ENCODE data around the gene OPCML. TPM values are rescaled to one million over a fixed set of nuclear protein-coding genes. Genes with fewer than 3 reads are reported as not detected.

OPCML gene
- total and polyA plus RNA-seq, 4 donors, result under 0.01 to 0.01 TPM; not detected in 2

DNA sequence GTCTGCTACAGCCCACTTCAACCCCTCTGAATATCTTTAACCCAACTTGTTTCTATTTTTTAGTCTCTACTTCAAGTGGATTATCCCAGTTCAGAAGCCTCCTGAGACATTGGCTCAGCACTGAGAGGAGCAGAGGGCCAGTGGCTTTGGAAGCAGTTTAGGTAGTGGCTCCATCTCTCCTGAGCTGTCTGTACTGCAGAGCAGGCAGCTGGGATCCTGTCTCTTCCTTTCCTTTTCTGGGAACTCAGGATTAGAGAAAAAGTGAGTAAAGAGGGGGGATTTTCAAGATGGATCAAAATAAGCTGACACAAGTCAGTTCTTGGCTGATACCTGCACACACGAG lies 512.0 kb downstream of the OPCML start:
- peaks cover 0 to 4% (median 0%) of the 10 kb centered on the region in 4 donors for H3K9me3 ChIP-seq (ENCODE audit: control insufficient read depth in 4 of 4, low read length in 3 of 4)
- WGBS, result 60% methylated on average over 1 of the region's 1 CpG
- no peak overlapping the region for H3K9ac ChIP-seq (ENCODE audit: low read depth in 1 of 2, low read length in 2 of 2)
- no peak for DNase-seq (ENCODE audit: low spot score)
- H3K27ac ChIP-seq (ENCODE audit: low read depth in 1 of 2, low read length in 2 of 2), result no peak overlapping the region
- no peaks in the 10 kb centered on the region for H3K36me3 ChIP-seq (ENCODE audit: control insufficient read depth in 4 of 4, insufficient read depth in 3 of 4, low read depth in 1 of 4, low read length in 3 of 4)
- H3K27me3 ChIP-seq (ENCODE audit: control insufficient read depth in 4 of 4, insufficient read depth in 4 of 4, low read length in 3 of 4), result peaks cover 0 to 7% (median 0%) of the 10 kb centered on the region in 4 donors
- no peak overlapping the region for H3K4me3 ChIP-seq (ENCODE audit: low read depth in 1 of 3, low read length in 3 of 3)
- H3K4me1 ChIP-seq (ENCODE audit: control insufficient read depth in 4 of 4, insufficient read depth in 4 of 4, low read length in 3 of 4), result no peaks in the 10 kb centered on the region
- TF ChIP-seq HNF4G (IDR thresholded peaks at IDR 0.05) (no peak), RAD21 (IDR thresholded peaks at IDR 0.05) (no peak), EGR1 (IDR thresholded peaks at IDR 0.05; ENCODE audit: low read depth in 2 of 2) (no peak), SP1 (IDR thresholded peaks at IDR 0.05) (no peak), TAF1 (conservative IDR thresholded peaks at IDR 0.05) (no peak), RXRA (IDR thresholded peaks at IDR 0.05) (no peak), YY1 (IDR thresholded peaks at IDR 0.05) (no peak), NR2F2 (IDR thresholded peaks at IDR 0.05) (no peak), FOXA2 (IDR thresholded peaks at IDR 0.05) (no peak)
- TF ChIP-seq, protein P1, sequence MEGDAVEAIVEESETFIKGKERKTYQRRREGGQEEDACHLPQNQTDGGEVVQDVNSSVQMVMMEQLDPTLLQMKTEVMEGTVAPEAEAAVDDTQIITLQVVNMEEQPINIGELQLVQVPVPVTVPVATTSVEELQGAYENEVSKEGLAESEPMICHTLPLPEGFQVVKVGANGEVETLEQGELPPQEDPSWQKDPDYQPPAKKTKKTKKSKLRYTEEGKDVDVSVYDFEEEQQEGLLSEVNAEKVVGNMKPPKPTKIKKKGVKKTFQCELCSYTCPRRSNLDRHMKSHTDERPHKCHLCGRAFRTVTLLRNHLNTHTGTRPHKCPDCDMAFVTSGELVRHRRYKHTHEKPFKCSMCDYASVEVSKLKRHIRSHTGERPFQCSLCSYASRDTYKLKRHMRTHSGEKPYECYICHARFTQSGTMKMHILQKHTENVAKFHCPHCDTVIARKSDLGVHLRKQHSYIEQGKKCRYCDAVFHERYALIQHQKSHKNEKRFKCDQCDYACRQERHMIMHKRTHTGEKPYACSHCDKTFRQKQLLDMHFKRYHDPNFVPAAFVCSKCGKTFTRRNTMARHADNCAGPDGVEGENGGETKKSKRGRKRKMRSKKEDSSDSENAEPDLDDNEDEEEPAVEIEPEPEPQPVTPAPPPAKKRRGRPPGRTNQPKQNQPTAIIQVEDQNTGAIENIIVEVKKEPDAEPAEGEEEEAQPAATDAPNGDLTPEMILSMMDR (IDR thresholded peaks at IDR 0.05; ENCODE audit: low read depth, low read length, missing input control), result no peak
- TF ChIP-seq, protein P2, sequence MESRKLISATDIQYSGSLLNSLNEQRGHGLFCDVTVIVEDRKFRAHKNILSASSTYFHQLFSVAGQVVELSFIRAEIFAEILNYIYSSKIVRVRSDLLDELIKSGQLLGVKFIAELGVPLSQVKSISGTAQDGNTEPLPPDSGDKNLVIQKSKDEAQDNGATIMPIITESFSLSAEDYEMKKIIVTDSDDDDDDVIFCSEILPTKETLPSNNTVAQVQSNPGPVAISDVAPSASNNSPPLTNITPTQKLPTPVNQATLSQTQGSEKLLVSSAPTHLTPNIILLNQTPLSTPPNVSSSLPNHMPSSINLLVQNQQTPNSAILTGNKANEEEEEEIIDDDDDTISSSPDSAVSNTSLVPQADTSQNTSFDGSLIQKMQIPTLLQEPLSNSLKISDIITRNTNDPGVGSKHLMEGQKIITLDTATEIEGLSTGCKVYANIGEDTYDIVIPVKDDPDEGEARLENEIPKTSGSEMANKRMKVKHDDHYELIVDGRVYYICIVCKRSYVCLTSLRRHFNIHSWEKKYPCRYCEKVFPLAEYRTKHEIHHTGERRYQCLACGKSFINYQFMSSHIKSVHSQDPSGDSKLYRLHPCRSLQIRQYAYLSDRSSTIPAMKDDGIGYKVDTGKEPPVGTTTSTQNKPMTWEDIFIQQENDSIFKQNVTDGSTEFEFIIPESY (IDR thresholded peaks at IDR 0.05), result no peak
- TF ChIP-seq, protein P3, sequence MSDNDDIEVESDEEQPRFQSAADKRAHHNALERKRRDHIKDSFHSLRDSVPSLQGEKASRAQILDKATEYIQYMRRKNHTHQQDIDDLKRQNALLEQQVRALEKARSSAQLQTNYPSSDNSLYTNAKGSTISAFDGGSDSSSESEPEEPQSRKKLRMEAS (IDR thresholded peaks at IDR 0.05), result no peak
- TF ChIP-seq, protein P4, sequence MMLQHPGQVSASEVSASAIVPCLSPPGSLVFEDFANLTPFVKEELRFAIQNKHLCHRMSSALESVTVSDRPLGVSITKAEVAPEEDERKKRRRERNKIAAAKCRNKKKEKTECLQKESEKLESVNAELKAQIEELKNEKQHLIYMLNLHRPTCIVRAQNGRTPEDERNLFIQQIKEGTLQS (IDR thresholded peaks at IDR 0.05), result no peak

GRCh38 chr11:133019545-133020371 lies 512.5 kb downstream of the OPCML start:
- TF ChIP-seq, protein P4 (IDR thresholded peaks at IDR 0.05), result no peak
- TF ChIP-seq HNF4A (conservative IDR thresholded peaks at IDR 0.05) (no peak), RAD21 (IDR thresholded peaks at IDR 0.05) (no peak)
- H3K27ac ChIP-seq (ENCODE audit: low read depth in 1 of 2, low read length in 2 of 2), result no peak overlapping the region
- H3K9ac ChIP-seq (ENCODE audit: low read depth in 1 of 2, low read length in 2 of 2), result no peak overlapping the region
- peaks cover 0 to 4% (median 0%) of the 10 kb centered on the region in 4 donors for H3K9me3 ChIP-seq (ENCODE audit: control insufficient read depth in 4 of 4, low read length in 3 of 4)
- peaks cover 0 to 7% (median 0%) of the 10 kb centered on the region in 4 donors for H3K27me3 ChIP-seq (ENCODE audit: control insufficient read depth in 4 of 4, insufficient read depth in 4 of 4, low read length in 3 of 4)
- H3K36me3 ChIP-seq (ENCODE audit: control insufficient read depth in 4 of 4, insufficient read depth in 3 of 4, low read depth in 1 of 4, low read length in 3 of 4), result no peaks in the 10 kb centered on the region
- WGBS, result 86% methylated on average over 17 of the region's 17 CpGs
- H3K4me3 ChIP-seq (ENCODE audit: low read depth in 1 of 3, low read length in 3 of 3), result no peak overlapping the region
- no peaks in the 10 kb centered on the region for H3K4me1 ChIP-seq (ENCODE audit: control insufficient read depth in 4 of 4, insufficient read depth in 4 of 4, low read length in 3 of 4)
- no peak for DNase-seq (ENCODE audit: low spot score)
